Mesenchymal stem cell (in vitro differentiated cells and primary cell): ENCODE results near the gene LARGE1.

Source experiments
- DNase-seq: peaks from one replicate; pipeline ENCODE4 v3.0.0-alpha.2; 2013
- H2AFZ ChIP-seq: one replicate; pipeline ENCODE4 v1.6.1; 2013; ENCODE audit warnings: low read depth, mild to moderate bottlenecking, control low read depth, inconsistent platforms, low read length, moderate library complexity
- H2AK5ac ChIP-seq: 2 replicates; pipeline ENCODE4 v1.6.1; 2013; ENCODE audit warnings: low read length, moderate library complexity, mild to moderate bottlenecking, inconsistent platforms; ENCODE audit not compliant: severe bottlenecking
- H2BK120ac ChIP-seq: one replicate; pipeline ENCODE4 v1.6.1; 2013; ENCODE audit warnings: low read depth, mild to moderate bottlenecking, inconsistent platforms, low read length, moderate library complexity
- H2BK12ac ChIP-seq, 2 experiments: one replicate each; pipeline ENCODE4 v1.6.1; 2013; ENCODE audit warnings: inconsistent platforms in 2 of 2, low read length in 2 of 2, mild to moderate bottlenecking in 2 of 2, moderate library complexity in 2 of 2, control low read depth in 1 of 2
- H2BK15ac ChIP-seq: one replicate; pipeline ENCODE4 v1.6.1; 2013; ENCODE audit warnings: mild to moderate bottlenecking, low read depth, inconsistent platforms; ENCODE audit not compliant: poor library complexity, severe bottlenecking
- H2BK5ac ChIP-seq: 2 replicates; pipeline ENCODE4 v1.6.1; 2013; ENCODE audit warnings: low read depth, mild to moderate bottlenecking, low read length, control low read depth, inconsistent platforms; ENCODE audit not compliant: poor library complexity, severe bottlenecking
- H3K14ac ChIP-seq, 2 experiments: one replicate each; pipeline ENCODE4 v1.6.1; 2013; ENCODE audit warnings: inconsistent platforms in 2 of 2, low read length in 2 of 2, control low read depth in 1 of 2, mild to moderate bottlenecking in 1 of 2, moderate library complexity in 1 of 2
- H3K18ac ChIP-seq, 2 experiments: one replicate each; pipeline ENCODE4 v1.6.1; 2013; ENCODE audit warnings: inconsistent platforms in 2 of 2, low read length in 2 of 2, control low read depth in 1 of 2, low read depth in 1 of 2, mild to moderate bottlenecking in 1 of 2
- H3K23ac ChIP-seq, 2 experiments: one replicate each; pipeline ENCODE4 v1.6.1; 2013; ENCODE audit warnings: inconsistent platforms in 2 of 2, low read length in 2 of 2, mild to moderate bottlenecking in 2 of 2, moderate library complexity in 2 of 2, control low read depth in 1 of 2
- H3K27ac ChIP-seq: 2 replicates; pipeline ENCODE4 v1.5.1; 2013; ENCODE audit warnings: mild to moderate bottlenecking, moderate library complexity, low read length, control low read depth, inconsistent platforms; ENCODE audit not compliant: poor library complexity, severe bottlenecking
- H3K27me3 ChIP-seq, 2 experiments: 2 replicates each; pipeline versions ENCODE4 v1.6.1 to v1.7.0; 2013; ENCODE audit warnings: low read length in 2 of 2, mild to moderate bottlenecking in 2 of 2, moderate library complexity in 2 of 2, control low read depth in 1 of 2, inconsistent platforms in 1 of 2; ENCODE audit not compliant: control insufficient read depth in 1 of 2, insufficient read depth in 1 of 2
- H3K36me3 ChIP-seq, 2 experiments: 2 replicates each; pipeline versions ENCODE4 v1.6.1 to v1.7.0; 2013; ENCODE audit warnings: low read length in 2 of 2, control low read depth in 1 of 2, inconsistent platforms in 1 of 2, low read depth in 1 of 2, mild to moderate bottlenecking in 1 of 2; ENCODE audit not compliant: insufficient read depth in 2 of 2, control insufficient read depth in 1 of 2
- H3K4ac ChIP-seq, 2 experiments: one replicate each; pipeline ENCODE4 v1.6.1; 2013; ENCODE audit warnings: inconsistent platforms in 2 of 2, low read length in 2 of 2, mild to moderate bottlenecking in 2 of 2, moderate library complexity in 2 of 2, control low read depth in 1 of 2, low read depth in 1 of 2
- H3K4me1 ChIP-seq: 2 replicates; pipeline ENCODE4 v1.6.1; 2013; ENCODE audit warnings: low read depth, low read length, control low read depth; ENCODE audit not compliant: control insufficient read depth, insufficient read depth
- H3K4me2 ChIP-seq: 2 replicates; pipeline ENCODE4 v1.6.1; 2013; ENCODE audit warnings: low read length, mild to moderate bottlenecking, inconsistent platforms; ENCODE audit not compliant: poor library complexity, severe bottlenecking
- H3K4me3 ChIP-seq, 2 experiments: 2 replicates each; pipeline versions ENCODE4 v1.5.1 to v1.7.0; 2013; ENCODE audit warnings: low read length in 2 of 2, mild to moderate bottlenecking in 2 of 2, control low read depth in 1 of 2, low read depth in 1 of 2; ENCODE audit not compliant: insufficient read depth in 1 of 2
- H3K79me1 ChIP-seq: replicated peaks from 2 replicates; pipeline ENCODE4 v1.6.1; 2013; ENCODE audit warnings: mild to moderate bottlenecking, control low read depth, low read length, inconsistent platforms; ENCODE audit not compliant: poor library complexity, severe bottlenecking
- H3K9ac ChIP-seq: 2 replicates; pipeline ENCODE4 v1.7.0; 2013; ENCODE audit warnings: mild to moderate bottlenecking, low read length, moderate library complexity
- H3K9me3 ChIP-seq: 2 replicates; pipeline ENCODE4 v1.7.0; 2013; ENCODE audit warnings: mild to moderate bottlenecking, low read length; ENCODE audit not compliant: control insufficient read depth
- H4K8ac ChIP-seq: one replicate; pipeline ENCODE4 v1.6.1; 2013; ENCODE audit warnings: inconsistent platforms, mild to moderate bottlenecking, low read length, moderate library complexity
- H4K91ac ChIP-seq: one replicate; pipeline ENCODE4 v1.6.1; 2013; ENCODE audit warnings: mild to moderate bottlenecking, low read length, inconsistent platforms
- WGBS: methylation state at CpG from one replicate; pipeline ENCODE4 v1.1.7; 2013; ENCODE audit warnings: mixed read lengths; 5-methylcytosine and 5-hydroxymethylcytosine counted together

LARGE1 gene

DNA sequence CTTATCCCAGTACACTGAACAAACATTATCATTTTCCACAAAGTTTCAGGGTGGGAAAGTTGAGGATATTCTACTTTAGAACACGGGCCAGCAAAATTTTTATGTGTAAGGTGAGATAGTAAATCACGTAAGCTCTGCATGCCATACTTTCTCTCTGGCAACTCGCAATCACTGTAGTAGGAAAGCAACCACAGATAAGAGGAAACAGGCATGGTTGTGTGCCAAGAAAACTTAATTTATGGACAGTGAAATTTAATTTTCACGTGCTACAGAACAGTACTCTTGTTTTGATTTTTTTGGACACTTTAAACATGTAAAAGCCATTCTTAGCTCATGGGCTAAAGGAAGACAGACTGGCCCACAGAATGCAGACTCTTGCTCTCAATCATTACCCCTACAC is 82.5 kb downstream of the LARGE1 start:
- H2AFZ ChIP-seq, result no peak overlapping the region
- H3K4me1 ChIP-seq, result no peaks in the 10 kb centered on the region
- H3K79me1 ChIP-seq, result peaks cover 2% of the 10 kb centered on the region
- no peaks in the 10 kb centered on the region for H3K36me3 ChIP-seq
- H3K4me2 ChIP-seq, result no peak overlapping the region
- H3K18ac ChIP-seq, result no peak overlapping the region
- no peak overlapping the region for H3K27ac ChIP-seq
- no peak overlapping the region for H3K4me3 ChIP-seq
- H4K91ac ChIP-seq, result no peak overlapping the region
- H3K4ac ChIP-seq, result no peak overlapping the region
- no peak overlapping the region for H3K14ac ChIP-seq
- no peaks in the 10 kb centered on the region for H3K27me3 ChIP-seq
- 77% methylated on average over 3 of the region's 4 CpGs for WGBS
- H2BK12ac ChIP-seq, result no peak overlapping the region
- H4K8ac ChIP-seq, result no peak overlapping the region
- no peak overlapping the region for H2BK120ac ChIP-seq
- no peak overlapping the region for H2BK15ac ChIP-seq
- DNase-seq, result no peak
- no peak overlapping the region for H3K23ac ChIP-seq
- H2BK5ac ChIP-seq, result no peak overlapping the region
- no peak overlapping the region for H3K9ac ChIP-seq
- H3K9me3 ChIP-seq, result no peaks in the 10 kb centered on the region
- no peak overlapping the region for H2AK5ac ChIP-seq

DNA sequence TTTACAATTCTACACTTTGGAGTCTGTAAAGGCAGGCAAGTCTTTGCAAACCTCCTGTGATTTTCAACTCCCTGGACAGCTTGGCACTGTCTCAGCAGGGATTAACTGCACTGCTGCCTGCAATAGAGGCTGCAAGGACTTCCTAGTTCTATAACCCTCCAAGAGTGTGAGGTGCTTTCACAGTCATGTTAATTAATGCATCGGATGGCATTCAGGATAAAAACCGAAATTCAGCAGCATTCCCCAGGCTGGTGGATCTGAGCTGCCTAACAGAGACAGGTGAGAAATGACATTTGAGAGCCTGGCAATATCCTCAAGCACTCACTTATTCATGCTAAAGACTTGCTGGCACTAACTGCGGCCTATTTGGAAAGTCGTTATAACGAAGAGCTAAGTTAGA is 85.0 kb downstream of the LARGE1 start:
- no peak overlapping the region for H2AFZ ChIP-seq
- no peaks in the 10 kb centered on the region for H3K4me1 ChIP-seq
- no peak overlapping the region for H3K4me3 ChIP-seq
- H2AK5ac ChIP-seq, result no peak overlapping the region
- H3K4me2 ChIP-seq, result no peak overlapping the region
- H2BK5ac ChIP-seq, result no peak overlapping the region
- H3K4ac ChIP-seq, result no peak overlapping the region
- H3K14ac ChIP-seq, result no peak overlapping the region
- H2BK120ac ChIP-seq, result no peak overlapping the region
- H3K18ac ChIP-seq, result peak overlapping the region in 1 of 2 experiments; percentile 16
- H4K91ac ChIP-seq, result no peak overlapping the region
- H3K36me3 ChIP-seq, result no peaks in the 10 kb centered on the region
- H3K27me3 ChIP-seq, result no peaks in the 10 kb centered on the region
- H3K79me1 ChIP-seq, result peaks cover 2% of the 10 kb centered on the region
- H3K9me3 ChIP-seq, result no peaks in the 10 kb centered on the region
- H4K8ac ChIP-seq, result no peak overlapping the region
- 72% methylated on average over 5 of the region's 5 CpGs for WGBS
- no peak overlapping the region for H3K27ac ChIP-seq
- no peak overlapping the region for H2BK12ac ChIP-seq
- no peak overlapping the region for H2BK15ac ChIP-seq
- no peak overlapping the region for H3K9ac ChIP-seq
- DNase-seq, result no peak
- H3K23ac ChIP-seq, result no peak overlapping the region

DNA sequence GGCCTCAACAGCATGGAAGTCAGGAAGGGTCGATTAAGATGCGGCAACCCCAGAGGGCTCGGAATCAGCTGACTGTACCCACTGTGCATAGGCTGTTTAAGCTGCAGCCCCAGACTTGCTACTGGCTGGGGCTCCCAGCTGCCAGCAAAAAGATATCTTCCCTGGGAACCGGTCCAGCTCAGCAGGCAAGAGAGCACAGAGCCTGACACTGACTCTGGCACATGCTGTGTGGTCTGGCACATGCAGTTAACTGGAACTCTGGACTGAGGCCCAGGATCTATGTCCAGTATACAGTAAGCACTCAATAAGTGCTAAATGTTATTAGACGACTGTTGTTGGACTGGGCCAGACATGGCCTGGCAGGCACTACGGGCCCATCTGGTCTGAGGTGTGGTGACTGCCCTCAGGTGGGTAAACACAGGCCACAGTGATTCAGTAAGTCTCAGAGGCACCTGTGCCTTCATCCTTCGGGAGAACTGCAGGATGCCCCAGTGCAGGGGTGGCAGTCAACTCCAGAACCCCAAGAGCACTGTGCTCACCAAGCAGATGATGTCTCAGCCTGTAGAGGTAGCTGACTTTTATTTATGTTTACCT is 87.6 kb downstream of the LARGE1 start:
- Histone ChIP-seq H3K9me3 (no peaks in the 10 kb centered on the region), H4K91ac (peak overlapping the region; percentile 25), H3K27me3 (no peaks in the 10 kb centered on the region), H3K4me1 (no peaks in the 10 kb centered on the region), H3K18ac (no peak overlapping the region), H3K27ac (no peak overlapping the region), H2AFZ (no peak overlapping the region), H2BK5ac (no peak overlapping the region), H3K4ac (no peak overlapping the region), H2BK15ac (no peak overlapping the region), H3K36me3 (no peaks in the 10 kb centered on the region), H2BK12ac (no peak overlapping the region), H2AK5ac (no peak overlapping the region), H3K14ac (no peak overlapping the region), H2BK120ac (no peak overlapping the region), H3K4me3 (no peak overlapping the region), H4K8ac (no peak overlapping the region), H3K23ac (no peak overlapping the region), H3K4me2 (no peak overlapping the region), H3K9ac (no peak overlapping the region), H3K79me1 (peaks cover 2% of the 10 kb centered on the region)
- no peak for DNase-seq
- WGBS, result 81% methylated on average over 7 of the region's 7 CpGs

DNA sequence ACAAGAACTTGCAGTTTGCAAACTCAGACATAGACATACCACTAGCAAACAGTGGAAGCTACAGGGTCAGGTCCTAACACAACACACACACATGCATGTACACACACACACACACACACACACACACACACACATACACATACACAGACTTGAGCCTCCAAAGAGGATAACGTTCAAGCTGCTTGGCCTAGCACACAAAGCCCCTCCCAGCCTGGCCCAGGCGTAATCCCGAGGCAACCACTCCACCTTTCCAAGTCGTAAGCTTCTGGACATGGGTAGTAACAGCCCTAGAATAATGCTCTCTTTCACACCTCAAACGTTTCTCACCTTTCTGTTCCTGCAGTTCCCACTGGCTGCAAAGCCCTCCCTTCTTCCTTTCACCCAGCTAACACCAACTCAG is 88.6 kb downstream of the LARGE1 start:
- no peak overlapping the region for H2BK15ac ChIP-seq
- H3K14ac ChIP-seq, result no peak overlapping the region
- H3K27ac ChIP-seq, result no peak overlapping the region
- no peak overlapping the region for H2AFZ ChIP-seq
- H2BK120ac ChIP-seq, result peak overlapping the region; percentile 54
- 51% methylated on average over 5 of the region's 5 CpGs for WGBS
- no peaks in the 10 kb centered on the region for H3K27me3 ChIP-seq
- no peak overlapping the region for H3K23ac ChIP-seq
- no peak overlapping the region for H3K4me2 ChIP-seq
- peak overlapping the region; percentile 37 for H4K91ac ChIP-seq
- peak overlapping the region in 1 of 2 experiments; percentile 20 for H3K4ac ChIP-seq
- no peak overlapping the region for H3K9ac ChIP-seq
- H2AK5ac ChIP-seq, result no peak overlapping the region
- no peak overlapping the region for H3K4me3 ChIP-seq
- H3K79me1 ChIP-seq, result peaks cover 2% of the 10 kb centered on the region
- H2BK12ac ChIP-seq, result peak overlapping the region; percentile 32 to 84
- no peak overlapping the region for H2BK5ac ChIP-seq
- no peaks in the 10 kb centered on the region for H3K4me1 ChIP-seq
- H3K36me3 ChIP-seq, result no peaks in the 10 kb centered on the region
- H3K9me3 ChIP-seq, result no peaks in the 10 kb centered on the region
- no peak for DNase-seq
- peak overlapping the region; percentile 79 for H4K8ac ChIP-seq
- peak overlapping the region; percentile 71 to 72 for H3K18ac ChIP-seq
